ENCODE results near the gene TSGA10.
"Not testable (repeated sequence)": the region's sequence is repeated elsewhere in the genome, so short reads cannot be mapped to it uniquely, and the experiment has no call there.

The TSGA10 gene

DNA sequence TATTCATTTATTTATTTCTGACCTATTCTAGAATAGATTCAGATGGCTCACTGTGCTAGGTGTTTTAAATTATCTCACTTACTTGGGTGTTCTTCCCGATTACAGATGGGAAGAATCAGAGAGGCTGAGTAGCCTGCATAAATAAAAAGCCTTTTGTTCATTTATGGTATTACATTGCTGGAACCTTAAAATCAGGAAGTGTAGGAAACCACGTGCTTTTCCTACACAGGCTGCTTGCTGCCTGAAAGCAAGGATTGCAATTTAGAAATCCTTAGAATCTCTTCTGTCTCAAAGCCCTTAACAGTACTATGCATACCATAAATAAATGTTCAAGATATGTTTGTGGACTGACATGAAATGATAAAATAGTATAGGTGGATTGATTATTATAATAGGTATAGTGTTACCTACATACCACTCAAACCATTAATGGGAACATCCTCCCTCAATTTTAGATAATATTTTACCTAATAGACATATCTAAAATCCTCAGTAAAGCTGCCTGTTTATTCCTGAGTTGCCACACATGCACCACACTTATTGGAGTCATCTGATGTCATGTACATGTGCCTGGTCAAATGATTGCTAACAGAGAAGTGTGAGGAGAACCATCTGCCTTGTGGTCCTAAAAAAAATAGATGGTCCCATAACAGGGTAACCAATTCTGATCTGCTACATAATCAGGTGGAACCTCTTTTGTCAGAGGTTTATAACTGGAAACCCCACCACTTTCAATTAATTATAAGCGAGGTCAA, 86.7 kb downstream of the TSGA10 start:
- DNase-seq = no peak

DNA sequence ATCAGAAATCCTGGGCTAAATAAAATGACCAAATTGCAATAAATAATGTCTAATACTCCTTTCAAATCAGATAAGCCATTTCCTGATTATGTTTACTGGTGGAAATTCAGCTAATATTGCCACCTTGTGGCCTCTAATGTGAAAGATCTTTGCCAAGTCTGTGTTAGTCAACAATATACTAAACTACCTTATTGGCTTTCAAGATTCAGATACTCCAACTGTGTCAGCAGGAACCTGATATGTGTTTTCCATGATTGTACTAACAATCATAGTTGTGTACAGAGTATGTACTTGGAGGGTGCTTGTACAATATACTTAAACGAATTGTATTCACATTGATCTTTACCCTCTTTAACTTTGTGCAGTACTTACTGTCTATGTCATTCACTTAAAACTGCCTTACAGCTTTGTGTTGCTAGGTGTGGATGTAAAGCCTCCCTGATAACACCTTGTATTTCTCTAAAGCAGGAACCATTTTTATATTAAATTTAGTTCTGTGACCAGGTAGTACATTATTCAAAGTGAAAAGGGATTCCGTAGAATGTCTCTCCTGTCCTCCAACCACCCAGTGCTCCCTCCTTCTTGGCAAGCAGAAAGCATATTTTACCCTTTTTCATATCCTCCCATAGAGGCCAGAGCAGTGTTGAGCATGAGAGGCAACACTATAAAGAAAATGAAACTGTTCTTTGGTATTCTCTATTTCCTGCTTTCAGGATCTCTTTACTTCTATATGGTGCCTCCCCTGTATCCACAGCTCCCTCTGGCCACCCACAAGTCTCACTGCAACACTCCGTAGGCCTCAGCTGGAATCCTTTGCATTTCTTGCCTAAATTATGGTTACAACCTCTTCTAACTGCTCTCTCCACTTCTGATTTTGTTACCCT, 88.4 kb downstream of the TSGA10 start:
- DNase-seq = peak in 1 of 2 experiments; percentile 30

DNA sequence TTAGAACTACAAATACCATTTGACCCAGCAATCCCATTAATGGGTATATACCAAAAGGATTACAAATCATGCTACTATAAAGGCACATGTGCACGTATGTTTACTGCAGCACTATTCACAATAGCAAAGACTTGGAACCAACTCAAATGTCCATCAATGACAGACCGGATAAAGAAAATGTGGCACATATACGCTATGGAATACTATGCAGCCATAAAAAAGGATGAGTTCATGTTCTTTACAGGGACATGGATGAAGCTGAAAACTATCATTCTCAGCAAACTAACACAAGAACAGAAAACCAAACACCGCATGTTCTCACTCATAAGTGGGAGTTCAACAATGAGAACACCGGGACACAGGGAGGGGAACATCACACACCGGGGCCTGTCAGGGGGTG, 105.6 kb downstream of the TSGA10 start:
- not testable (repeated sequence) for DNase-seq

DNA sequence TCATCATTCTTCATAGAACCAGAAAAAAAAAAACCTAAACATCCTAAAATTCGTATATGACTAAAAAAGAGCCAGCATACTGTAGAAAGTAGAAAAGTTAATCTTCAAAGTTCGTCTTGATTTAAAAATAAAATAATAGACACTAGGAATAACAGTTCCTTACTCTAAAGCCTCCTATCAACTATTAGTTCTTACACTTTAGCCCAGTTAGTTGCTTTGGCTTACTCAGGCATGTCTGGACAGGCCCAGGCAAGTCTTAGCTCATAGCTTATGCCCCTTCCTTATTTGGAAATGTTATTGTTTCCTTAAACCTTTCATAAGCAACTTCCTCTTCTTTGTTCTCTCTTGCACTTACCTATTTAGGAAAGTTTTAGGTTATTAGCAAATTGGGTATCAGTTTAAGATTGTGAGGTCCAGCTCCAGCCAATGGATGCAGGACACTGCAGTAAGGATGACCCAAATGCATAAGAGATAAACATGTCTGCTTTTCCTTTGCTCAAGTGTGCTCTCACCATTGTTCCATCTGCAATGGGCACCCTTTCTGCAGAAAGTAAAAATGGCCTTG, 113.9 kb downstream of the TSGA10 start:
- not testable (repeated sequence) for DNase-seq

DNA sequence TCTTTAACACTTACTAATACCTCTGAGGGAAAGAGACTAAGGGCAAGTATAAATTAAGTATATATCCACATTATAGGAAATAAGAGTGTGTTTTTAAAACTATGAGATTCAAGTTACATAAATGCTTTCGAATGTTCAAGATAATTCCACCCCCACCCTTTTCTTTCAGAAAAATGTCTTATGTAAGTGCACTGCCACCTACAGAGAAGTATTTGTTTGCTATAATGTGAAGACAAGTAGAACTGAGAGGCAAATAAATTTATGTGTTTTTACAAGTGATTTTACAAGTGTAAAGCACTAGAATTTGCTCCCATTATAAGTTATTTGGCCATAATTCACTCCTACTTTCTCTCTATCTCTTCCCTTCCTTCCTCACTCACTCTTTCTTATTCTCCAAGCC, 118.8 kb downstream of the TSGA10 start:
- no peak for DNase-seq

DNA sequence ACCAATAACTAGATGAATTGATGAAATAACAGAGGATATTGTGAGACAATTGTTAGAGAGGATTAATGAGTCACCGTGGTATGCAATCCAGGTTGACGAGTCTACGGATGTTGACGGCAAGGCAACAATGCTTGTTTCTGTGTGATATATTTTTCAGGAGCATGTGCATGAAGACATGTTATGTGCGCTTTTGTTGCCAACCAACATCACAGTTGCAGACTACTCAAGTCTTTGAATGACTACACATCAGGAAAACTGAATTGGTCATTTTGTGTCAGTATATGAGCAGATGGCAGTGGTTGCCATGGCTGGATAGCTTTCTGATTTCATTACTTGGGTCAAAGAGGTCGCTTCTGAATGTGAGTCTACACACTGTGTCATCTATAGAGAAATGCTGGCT, 122.0 kb downstream of the TSGA10 start:
- no peak for DNase-seq

DNA sequence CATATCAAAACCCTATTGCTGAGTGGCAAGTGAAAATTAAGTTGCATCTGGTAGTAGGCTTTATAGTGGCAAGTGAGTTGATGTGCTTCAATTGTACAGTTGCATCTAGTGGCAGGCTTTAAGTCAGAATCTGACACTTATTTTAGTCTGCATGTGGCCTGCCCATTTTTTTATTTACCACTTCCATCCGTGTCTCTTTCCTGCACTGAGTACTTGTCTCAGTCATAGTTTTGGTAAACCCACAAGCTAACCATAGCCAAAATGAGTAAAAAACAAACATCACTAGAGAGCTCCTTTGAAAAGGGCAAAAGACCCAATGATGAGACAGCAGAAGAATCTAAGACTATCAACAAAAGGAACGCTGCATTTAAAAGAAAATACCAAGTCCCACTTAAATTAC, 122.7 kb downstream of the TSGA10 start:
- DNase-seq = no peak

DNA sequence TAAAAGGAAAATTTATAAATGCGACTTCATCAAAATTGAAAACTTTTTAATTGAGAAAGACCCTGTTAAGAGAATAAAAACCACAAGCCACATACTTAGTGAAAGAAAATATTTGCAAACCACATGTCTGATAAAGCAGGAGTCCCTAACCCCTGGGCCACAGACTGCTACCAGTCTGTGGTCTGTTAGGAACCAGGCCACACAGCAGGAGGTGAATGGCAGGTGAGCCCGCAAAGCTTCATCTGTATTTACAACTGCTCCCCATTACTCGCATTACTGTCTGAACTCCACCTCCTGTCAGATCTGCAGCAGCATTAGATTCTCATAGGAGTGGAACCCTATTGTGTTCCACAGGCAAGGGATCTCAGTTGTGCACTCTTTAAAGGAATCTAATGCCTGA, 123.3 kb downstream of the TSGA10 start:
- DNase-seq = no peak

DNA sequence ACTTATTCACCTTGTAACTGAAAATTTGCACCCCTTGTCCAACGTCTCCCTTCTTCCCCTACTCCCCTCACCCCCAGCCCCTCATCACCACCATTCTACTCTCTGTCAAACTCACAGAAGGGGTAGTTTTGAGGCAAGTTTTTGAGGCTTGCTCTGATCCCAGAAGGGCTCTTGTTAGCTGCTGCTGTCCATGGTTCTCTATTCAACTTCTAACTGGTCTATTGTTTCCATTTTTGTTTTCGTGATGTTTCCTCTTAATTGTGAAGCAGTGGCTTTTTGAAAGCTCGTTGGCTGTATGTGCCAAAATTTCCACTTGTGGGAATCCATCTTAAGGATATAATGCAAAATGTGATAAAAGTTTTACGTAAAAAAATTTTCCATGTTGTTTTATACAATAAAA, 126.2 kb downstream of the TSGA10 start:
- no peak for DNase-seq

DNA sequence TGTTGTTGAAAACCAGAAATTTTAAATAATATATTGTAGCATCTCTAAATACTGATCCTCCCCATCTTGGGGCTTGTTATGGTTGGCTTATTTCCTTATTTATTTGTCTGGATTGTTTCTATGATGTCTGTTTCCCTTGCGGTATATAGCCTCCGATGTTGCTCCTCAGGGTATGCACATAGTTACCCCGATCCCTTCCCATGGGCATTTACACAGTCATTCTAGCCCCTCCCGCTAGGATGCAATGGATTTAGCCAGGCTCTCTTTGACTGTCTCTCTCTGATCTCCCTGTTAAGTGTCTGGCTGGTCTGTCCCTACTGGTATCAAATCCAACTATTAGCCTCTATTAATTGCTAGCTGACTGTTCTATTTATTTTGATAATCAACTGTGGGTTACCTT, 126.9 kb downstream of the TSGA10 start:
- no peak for DNase-seq

DNA sequence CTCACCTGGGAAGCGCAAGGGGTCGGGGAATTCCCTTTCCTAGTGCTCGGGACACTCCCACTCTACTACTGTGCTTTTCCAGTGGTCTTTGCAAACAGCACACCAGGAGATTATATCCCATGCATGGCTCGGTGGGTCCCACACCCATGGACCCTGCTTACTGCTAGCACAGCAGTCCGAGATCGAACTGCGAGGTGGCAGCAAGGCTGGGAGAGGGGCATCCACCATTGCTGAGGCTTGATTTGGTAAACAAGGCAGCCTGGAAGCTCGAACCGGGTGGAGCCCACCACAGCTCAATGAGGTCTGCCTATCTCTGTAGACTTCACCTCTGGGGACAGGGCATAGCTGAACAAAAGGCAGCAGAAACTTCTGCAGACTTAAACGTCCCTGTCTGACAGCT, 154.0 kb downstream of the TSGA10 start:
- DNase-seq = no peak

DNA sequence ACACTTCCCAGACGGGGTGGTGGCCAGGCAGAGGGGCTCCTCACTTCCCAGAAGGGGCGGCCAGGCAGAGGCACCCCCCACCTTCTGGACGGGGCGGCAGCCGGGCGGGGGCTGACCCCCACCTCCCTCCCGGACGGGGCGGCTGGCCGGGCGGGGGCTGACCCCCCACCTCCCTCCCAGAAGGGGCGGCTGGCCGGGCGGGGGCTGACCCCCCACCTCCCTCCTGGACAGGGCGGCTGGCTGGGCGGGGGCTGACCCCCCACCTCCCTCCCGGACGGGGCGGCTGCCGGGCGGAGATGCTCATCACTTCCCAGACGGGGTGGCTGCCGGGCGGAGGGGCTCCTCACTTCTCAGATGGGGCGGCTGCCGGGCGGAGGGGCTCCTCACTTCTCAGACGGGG, 166.0 kb downstream of the TSGA10 start:
- DNase-seq = not testable (repeated sequence)

DNA sequence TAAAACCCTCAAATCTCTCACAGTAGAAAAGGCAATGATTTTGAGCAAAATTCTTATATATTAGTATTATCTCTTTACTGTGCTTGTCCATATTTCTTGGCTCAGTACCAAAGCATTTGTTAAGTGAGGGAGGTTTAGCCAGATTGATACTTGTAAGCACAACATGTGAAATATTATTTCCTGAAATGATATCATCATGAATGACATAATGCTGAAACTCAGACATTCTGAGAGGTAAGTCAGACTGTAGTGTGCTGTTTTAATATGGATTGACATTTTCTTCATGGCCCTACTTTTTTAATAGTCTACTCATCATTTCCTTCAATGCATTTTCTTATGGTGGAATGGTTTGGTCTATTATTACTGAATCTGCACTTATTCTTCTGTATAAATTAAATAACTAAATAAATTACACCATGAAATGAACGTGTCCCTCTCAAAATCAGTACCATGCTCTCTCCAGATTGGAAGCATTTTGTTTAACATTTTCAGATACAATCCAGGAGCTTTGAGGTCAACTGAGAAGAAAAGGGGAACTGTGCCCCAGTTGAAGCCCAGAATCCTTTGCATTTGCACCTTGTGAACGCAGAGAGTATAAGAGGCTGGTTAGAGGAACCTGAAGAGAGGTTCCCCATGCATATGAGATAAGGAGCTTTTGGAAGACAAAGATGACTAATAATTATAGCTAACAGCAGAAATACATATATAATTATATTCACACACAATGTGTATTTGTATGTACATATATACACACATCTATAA, 168.7 kb downstream of the TSGA10 start:
- DNase-seq = no peak

DNA sequence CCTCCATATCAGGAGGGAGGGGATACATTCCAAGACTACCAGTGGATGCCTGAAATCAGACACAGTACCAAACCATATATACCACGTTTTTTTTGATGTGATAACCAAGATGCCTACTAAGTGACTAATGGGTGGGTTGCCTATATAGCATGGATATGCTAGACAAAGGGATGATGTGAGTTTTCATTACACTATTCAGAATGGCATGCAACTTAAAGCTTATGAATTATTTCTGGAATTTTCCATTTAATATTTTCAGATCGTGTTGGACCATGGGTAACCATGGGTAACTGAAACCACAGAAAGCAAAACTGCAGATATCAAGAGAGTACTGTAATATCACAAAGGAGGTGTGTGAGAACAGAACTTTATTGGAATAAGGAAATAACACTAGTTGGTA, 179.1 kb downstream of the TSGA10 start:
- no peak for DNase-seq

DNA sequence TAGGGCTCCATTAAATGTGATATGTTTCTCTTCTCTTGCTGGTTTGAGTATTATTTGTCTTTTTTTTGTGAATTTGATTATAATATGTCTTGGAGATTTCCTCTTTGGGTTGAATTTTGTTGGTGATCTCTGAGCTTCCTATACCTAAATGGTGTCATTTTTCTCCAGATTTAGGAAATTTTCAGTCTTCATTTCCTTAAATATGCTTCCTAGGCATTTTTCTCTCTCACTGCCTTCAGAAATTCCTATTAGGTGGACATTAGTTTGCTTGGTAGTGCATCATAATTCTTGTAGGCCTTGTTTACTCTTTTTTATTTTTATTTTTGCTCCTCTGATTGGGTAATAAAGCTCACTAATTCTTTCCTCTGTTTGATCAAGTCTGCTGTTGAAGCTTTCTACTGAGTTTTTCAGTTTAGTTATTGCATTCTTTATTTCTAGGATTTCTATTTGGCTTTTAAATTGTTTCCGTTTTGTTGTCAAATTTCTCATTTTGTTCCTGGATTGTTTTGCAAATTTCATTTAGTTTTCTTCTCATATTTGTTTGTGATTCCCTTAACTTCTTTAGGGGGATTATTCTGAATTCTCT, 182.1 kb downstream of the TSGA10 start:
- no peak for DNase-seq

DNA sequence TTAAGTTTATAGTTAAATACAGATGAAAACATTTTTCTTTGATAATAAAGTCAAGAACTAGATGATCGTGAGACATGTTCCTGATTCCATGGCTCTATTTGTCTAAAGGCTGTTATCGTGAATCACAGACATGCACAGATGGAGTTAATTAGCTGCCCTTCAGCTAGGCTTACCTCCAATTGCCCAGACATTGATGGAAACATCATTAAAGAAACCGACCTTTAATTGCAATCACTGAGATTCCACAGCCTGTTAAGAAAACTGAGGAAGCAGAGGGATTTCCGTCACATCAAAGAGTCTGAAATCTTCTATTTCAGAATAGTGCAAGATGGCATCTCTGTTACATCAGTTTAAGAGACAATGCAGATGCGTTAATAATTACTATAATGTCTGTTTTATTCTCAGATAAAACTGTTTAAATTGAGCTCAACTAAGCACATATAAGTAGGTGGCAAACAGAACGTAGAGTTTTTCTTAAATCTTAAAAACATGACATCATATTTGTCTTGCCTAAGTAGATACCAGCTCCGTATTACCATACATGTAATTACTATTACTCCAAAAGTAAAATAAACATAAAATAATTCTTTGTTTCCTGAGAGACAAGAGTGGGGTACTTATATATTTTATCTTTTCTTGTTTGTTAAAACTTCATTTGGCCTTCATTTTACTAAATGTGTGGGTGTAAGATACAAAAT, 194.8 kb downstream of the TSGA10 start:
- no peak for DNase-seq

DNA sequence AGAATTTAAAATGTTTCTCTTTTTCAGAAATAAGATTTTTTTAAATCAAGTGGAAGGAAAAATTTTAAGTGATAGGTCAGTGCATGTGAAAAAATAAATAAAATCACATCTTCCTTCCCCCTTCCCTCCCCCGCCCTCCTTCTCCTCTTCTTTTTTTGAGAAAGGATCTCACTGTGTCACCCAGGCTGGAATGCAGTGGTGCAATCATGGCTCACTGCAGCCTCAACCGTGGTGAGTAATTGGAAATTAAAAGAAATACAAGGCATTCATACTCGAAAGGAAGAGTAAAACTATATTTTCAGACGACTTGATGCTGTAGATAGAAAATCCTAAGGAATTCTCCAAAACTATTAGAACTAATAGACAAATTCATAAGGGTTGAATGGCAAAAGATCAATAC, 201.8 kb downstream of the TSGA10 start:
- DNase-seq = no peak

DNA sequence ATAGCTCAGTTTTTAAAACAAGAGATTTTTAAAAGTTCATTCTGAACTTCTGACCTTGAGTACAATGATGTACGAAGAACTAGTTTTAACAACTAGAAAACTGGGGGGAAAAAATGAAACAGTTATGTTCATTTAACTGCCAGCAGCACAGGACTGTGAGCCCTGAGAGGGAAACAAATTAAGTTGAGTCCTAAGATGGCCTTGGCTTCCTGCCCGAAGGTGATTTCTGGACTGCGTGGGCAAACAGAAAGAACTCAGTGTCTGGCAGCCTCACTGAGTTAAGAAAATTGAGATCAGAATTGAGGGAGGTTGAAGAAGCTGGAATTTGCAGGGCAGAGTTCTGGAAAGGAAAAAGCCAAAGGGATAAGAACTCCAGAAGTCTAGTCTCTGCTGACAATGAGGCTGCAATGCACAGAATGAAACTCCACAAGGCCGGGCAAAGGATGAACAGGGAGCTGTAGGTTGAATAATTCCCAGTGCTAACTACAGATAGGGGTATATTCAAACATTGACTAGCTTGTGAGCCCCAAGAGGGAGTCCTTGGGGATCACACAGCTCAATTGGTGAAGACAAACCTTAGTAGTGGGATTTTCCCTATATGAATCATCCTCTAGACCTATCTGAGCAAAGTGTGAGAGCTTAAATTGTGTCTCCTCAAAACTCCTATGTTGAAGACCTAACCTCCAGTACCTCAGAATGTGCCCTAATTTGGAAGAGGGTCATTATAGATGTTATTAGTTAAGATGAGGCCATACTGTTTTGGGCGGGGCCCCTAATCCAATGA, 205.6 kb downstream of the TSGA10 start:
- no peak for DNase-seq

DNA sequence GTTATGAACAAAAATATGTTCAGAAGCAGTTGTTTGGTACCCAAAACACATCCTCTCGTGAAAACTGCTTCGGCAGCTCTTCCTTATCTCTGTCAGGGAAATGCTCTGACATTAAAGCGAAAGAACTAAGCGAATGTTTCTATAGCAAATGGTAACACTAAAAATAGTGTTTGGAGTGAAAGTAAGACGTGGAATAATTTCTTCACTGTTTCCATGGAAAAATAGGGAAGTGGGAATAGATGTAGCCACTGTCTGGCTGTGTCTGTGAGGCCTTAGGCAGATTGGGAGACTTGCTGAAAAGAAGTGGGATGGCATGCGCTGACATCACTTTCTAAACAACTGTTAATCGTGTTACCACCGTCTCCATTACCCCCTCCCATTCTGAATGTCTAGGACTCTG, 207.2 kb downstream of the TSGA10 start:
- DNase-seq = no peak
